SK-N-SH (cell line): ENCODE results near the gene CHRNE. TPM values are rescaled to one million over a fixed set of nuclear protein-coding genes. Genes with fewer than 3 reads are reported as not detected.

ENCODE experiments used
- CTCF ChIA-PET: fragments of 300-600, 350-600 bp; formaldehyde crosslinking; extraction: SDS; loops from one replicate; lab custom pipeline; 2021; lab: Yijun Ruan, JAX
- POLR2A ChIA-PET: fragments of 350-600 bp; sonication (Branson Sonifier 250); formaldehyde crosslinking; extraction: SDS; loops from one replicate; lab custom pipeline; 2020; ENCODE audit warnings: antibody characterized with exemption, inconsistent platforms; lab: Yijun Ruan, JAX
- DNase-seq: peaks from one replicate; pipeline ENCODE4 v3.0.0; 2012
- H2AFZ ChIP-seq: fragments of 200-600 bp; sonication (generic); 2 replicates; pipeline ENCODE4 v1.8.1; 2016; ENCODE audit warnings: antibody characterized with exemption, mild to moderate bottlenecking, low read depth
- H3F3A ChIP-seq: fragments of 200-600 bp; sonication (generic); replicated peaks from 2 replicates; pipeline ENCODE3; 2016; ENCODE audit warnings: antibody characterized with exemption, mild to moderate bottlenecking; ENCODE audit not compliant: insufficient read depth
- H3K27ac ChIP-seq, 2 experiments: fragments of 200-500 bp in 1 of 2; fragments of 200-600 bp in 1 of 2; sonication (Bioruptor generic) in 1 of 2; sonication (generic), shearing (Covaris generic) in 1 of 2; 2 replicates each; pipeline versions ENCODE4 v1.5.1 to v1.6.1; 2014 to 2016; ENCODE audit warnings: low read depth in 2 of 2, inconsistent platforms in 1 of 2, low read length in 1 of 2, mild to moderate bottlenecking in 1 of 2, mixed read lengths in 1 of 2
- H3K27me3 ChIP-seq: fragments of 200-600 bp; sonication (generic), shearing (Covaris generic); 2 replicates; pipeline ENCODE4 v1.6.1; 2016; ENCODE audit warnings: mixed run types; ENCODE audit not compliant: insufficient read depth
- H3K36me3 ChIP-seq, 2 experiments: fragments of 200-500 bp in 1 of 2; fragments of 200-600 bp in 1 of 2; sonication (Bioruptor generic) in 1 of 2; sonication (generic) in 1 of 2; replicated peaks in 1 of 2; 2 replicates each; pipeline versions ENCODE3 to v1.5.1; 2014 to 2016; ENCODE audit warnings: low read length in 1 of 2, mild to moderate bottlenecking in 1 of 2; ENCODE audit not compliant: insufficient read depth in 2 of 2, control insufficient read depth in 1 of 2
- H3K4me1 ChIP-seq, 2 experiments: fragments of 200-500 bp in 1 of 2; fragments of 200-600 bp in 1 of 2; sonication (Bioruptor generic) in 1 of 2; sonication (generic), shearing (Covaris generic) in 1 of 2; 2 replicates each; pipeline versions ENCODE4 v1.5.1 to v1.6.1; 2014 to 2016; ENCODE audit warnings: low read depth in 1 of 2, low read length in 1 of 2, mixed run types in 1 of 2; ENCODE audit not compliant: insufficient read depth in 2 of 2, control insufficient read depth in 1 of 2
- H3K4me2 ChIP-seq: fragments of 200-600 bp; sonication (generic), shearing (Covaris generic); 2 replicates; pipeline ENCODE4 v1.6.1; 2017; ENCODE audit warnings: mixed run types
- H3K4me3 ChIP-seq, 2 experiments: fragments of 200-500 bp in 1 of 2; fragments of 200-600 bp in 1 of 2; sonication (Bioruptor generic) in 1 of 2; sonication (generic), shearing (Covaris generic) in 1 of 2; 2 replicates each; pipeline versions ENCODE4 v1.5.1 to v1.8.1; 2014 to 2016; ENCODE audit warnings: low read depth in 2 of 2, inconsistent platforms in 1 of 2, low read length in 1 of 2, mild to moderate bottlenecking in 1 of 2, mixed read lengths in 1 of 2, moderate library complexity in 1 of 2
- H3K79me2 ChIP-seq: fragments of 200-600 bp; sonication (generic); 2 replicates; pipeline ENCODE4 v1.8.1; 2017; ENCODE audit warnings: mild to moderate bottlenecking; ENCODE audit not compliant: insufficient read depth
- H3K9ac ChIP-seq: fragments of 200-600 bp; sonication (generic); 2 replicates; pipeline ENCODE4 v1.6.1; 2017; ENCODE audit warnings: mixed run types
- H3K9me2 ChIP-seq: fragments of 200-600 bp; sonication (generic); 2 replicates; pipeline ENCODE4 v1.6.1; 2017; ENCODE audit warnings: mixed run types
- H3K9me3 ChIP-seq: fragments of 200-600 bp; sonication (generic); 2 replicates; pipeline ENCODE4 v1.6.1; 2017; ENCODE audit warnings: mixed run types, mild to moderate bottlenecking, moderate library complexity
- H4K20me1 ChIP-seq: fragments of 200-600 bp; sonication (generic); 2 replicates; pipeline ENCODE4 v1.6.1; 2017; ENCODE audit warnings: mild to moderate bottlenecking, mixed run types; ENCODE audit not compliant: insufficient read depth
- NFIC ChIP-seq: IDR thresholded peaks from 2 replicates; pipeline ENCODE4 v1.4.0; 2012; ENCODE audit warnings: borderline replicate concordance
- RAD21 ChIP-seq: IDR thresholded peaks from 2 replicates; pipeline ENCODE4 v1.6.1; 2012; ENCODE audit warnings: mild to moderate bottlenecking, low read length
- SMC3 ChIP-seq: IDR thresholded peaks from 2 replicates; pipeline ENCODE4 v1.6.1; 2012; ENCODE audit warnings: low read depth, low read length, improper control_type of control experiment
- WGBS: methylation state at CpG from one replicate; pipeline ENCODE4 v1.1.6; 2017; ENCODE audit warnings: low lambda C conversion rate; 5-methylcytosine and 5-hydroxymethylcytosine counted together
- polyA plus RNA-seq, 3 experiments: library from polyadenylated mRNA; depleted of rRNA; stranded (reverse); fragments of >200 nt; gene quantifications; 2 replicates each; pipeline ENCODE4 v1.2.3, GENCODE V29; 2012
- TF ChIP-seq, protein P1 (sequence below): IDR thresholded peaks from 2 replicates; pipeline ENCODE4 v1.6.1; 2012; ENCODE audit warnings: mild to moderate bottlenecking, low read depth, low read length, moderate library complexity
- TF ChIP-seq, protein P2 (sequence below): IDR thresholded peaks from 2 replicates; pipeline ENCODE4 v1.4.0; 2012; ENCODE audit warnings: low read depth
- TF ChIP-seq, protein P3 (sequence below): fragments of 200-600 bp; sonication (generic); IDR thresholded peaks from 2 replicates; pipeline ENCODE4 v1.6.1; 2017; ENCODE audit warnings: antibody characterized with exemption, mild to moderate bottlenecking, moderate library complexity

The CHRNE gene
- polyA plus RNA-seq, 1 of the 3 experiments (the other 2 are of a cell fraction) = 0.71 TPM

DNA sequence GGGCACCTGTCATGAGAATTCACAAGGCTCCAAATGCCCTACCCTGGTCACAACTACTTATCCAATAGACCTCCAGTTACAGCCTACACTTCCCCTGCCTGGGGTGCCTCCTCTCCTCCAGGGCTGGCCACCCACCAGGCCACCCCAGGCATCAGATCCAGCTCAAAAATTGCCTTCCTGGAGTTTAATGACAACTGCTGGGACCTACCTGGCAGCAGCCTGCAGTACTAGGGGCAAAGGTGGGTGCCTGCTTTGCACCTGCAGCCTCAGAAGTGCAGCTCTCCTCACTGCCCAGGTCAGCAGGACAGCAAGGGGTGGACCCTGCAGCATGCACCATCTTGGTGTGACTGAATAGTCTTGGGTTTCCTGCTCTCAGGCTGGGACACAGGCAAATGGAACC lies 32.8 kb upstream of the CHRNE start (continued):
- TF ChIP-seq, protein P1, sequence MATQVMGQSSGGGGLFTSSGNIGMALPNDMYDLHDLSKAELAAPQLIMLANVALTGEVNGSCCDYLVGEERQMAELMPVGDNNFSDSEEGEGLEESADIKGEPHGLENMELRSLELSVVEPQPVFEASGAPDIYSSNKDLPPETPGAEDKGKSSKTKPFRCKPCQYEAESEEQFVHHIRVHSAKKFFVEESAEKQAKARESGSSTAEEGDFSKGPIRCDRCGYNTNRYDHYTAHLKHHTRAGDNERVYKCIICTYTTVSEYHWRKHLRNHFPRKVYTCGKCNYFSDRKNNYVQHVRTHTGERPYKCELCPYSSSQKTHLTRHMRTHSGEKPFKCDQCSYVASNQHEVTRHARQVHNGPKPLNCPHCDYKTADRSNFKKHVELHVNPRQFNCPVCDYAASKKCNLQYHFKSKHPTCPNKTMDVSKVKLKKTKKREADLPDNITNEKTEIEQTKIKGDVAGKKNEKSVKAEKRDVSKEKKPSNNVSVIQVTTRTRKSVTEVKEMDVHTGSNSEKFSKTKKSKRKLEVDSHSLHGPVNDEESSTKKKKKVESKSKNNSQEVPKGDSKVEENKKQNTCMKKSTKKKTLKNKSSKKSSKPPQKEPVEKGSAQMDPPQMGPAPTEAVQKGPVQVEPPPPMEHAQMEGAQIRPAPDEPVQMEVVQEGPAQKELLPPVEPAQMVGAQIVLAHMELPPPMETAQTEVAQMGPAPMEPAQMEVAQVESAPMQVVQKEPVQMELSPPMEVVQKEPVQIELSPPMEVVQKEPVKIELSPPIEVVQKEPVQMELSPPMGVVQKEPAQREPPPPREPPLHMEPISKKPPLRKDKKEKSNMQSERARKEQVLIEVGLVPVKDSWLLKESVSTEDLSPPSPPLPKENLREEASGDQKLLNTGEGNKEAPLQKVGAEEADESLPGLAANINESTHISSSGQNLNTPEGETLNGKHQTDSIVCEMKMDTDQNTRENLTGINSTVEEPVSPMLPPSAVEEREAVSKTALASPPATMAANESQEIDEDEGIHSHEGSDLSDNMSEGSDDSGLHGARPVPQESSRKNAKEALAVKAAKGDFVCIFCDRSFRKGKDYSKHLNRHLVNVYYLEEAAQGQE = no peak

DNA sequence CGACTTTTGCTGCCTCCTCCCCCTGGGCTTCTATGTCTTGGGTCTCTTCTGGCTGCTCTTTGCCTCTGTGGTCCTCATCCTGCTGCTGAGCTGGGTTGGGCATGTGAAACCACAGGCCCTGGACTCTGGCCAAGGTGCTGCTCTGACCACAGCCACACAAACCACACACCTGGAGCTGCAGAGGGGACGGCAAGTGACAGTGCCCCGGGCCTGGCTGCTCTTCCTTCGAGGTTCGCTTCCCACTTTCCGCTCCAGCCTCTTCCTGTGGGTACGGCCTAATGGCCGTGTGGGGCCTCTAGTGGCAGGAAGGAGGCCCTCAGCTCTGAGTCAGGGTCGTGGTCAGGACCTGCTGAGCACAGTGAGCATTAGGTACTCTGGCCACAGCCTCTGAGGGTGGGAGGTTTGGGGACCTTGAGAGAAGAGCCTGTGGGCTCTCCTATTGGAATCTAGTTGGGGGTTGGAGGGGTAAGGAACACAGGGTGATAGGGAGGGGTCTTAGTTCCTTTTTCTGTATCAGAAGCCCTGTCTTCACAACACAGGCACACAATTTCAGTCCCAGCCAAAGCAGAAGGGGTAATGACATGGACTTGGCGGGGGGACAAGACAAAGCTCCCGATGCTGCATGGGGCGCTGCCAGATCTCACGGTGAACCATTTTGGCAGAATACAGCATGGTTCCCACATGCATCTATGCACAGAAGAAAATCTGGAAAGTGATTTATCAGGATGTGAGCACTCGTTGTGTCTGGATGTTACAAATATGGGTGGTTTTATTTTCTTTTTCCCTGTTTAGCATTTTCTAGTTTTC lies 31.5 kb upstream of the CHRNE start:
- Histone ChIP-seq H3K27ac (no peak overlapping the region), H3K9ac (0 out of 2 replicates have a peak overlapping the region, but pooled peaks have one; percentile 40), H3K27me3 (no peaks in the 10 kb centered on the region), H3K79me2 (peaks cover 15% of the 10 kb centered on the region; the same call in 1 of the 2 replicates), H3F3A (no peaks in the 10 kb centered on the region), H3K9me2 (no peaks in the 10 kb centered on the region), H3K36me3 (peaks cover 15 to 16% of the 10 kb centered on the region in 2 experiments), H3K9me3 (no peaks in the 10 kb centered on the region), H2AFZ (no peak overlapping the region), H3K4me2 (peak overlapping the region; percentile 59; the same call in 1 of the 2 replicates), H3K4me1 (peaks cover 7 to 22% of the 10 kb centered on the region in 2 experiments; a peak in 2 of 4 replicates), H3K4me3 (no peak overlapping the region), H4K20me1 (no peaks in the 10 kb centered on the region)
- TF ChIP-seq NFIC (0 out of 2 replicates have a peak, but pooled peaks have one; percentile 19), SMC3 (peak; percentile 11; the same call in 1 of the 2 replicates), RAD21 (peak; percentile 25; the same call in 1 of the 2 replicates)
- TF ChIP-seq, protein P2, sequence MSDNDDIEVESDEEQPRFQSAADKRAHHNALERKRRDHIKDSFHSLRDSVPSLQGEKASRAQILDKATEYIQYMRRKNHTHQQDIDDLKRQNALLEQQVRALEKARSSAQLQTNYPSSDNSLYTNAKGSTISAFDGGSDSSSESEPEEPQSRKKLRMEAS = no peak
- TF ChIP-seq, protein P3, sequence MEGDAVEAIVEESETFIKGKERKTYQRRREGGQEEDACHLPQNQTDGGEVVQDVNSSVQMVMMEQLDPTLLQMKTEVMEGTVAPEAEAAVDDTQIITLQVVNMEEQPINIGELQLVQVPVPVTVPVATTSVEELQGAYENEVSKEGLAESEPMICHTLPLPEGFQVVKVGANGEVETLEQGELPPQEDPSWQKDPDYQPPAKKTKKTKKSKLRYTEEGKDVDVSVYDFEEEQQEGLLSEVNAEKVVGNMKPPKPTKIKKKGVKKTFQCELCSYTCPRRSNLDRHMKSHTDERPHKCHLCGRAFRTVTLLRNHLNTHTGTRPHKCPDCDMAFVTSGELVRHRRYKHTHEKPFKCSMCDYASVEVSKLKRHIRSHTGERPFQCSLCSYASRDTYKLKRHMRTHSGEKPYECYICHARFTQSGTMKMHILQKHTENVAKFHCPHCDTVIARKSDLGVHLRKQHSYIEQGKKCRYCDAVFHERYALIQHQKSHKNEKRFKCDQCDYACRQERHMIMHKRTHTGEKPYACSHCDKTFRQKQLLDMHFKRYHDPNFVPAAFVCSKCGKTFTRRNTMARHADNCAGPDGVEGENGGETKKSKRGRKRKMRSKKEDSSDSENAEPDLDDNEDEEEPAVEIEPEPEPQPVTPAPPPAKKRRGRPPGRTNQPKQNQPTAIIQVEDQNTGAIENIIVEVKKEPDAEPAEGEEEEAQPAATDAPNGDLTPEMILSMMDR = peak; percentile 44
- CTCF ChIA-PET = interaction anchor here (0.6 to 2.0 kb wide), 8 partner anchors 11 to 59 kb away, joined by 3 to 10 read pairs (median 4); partner anchors contain the start of gene CHRNE
- DNase-seq = peak; percentile 72
- POLR2A ChIA-PET = interaction anchor here (1.3 kb wide), 1 partner anchor 26 kb away, joined by 5 read pairs; no protein-coding TSS in a partner anchor
- WGBS = 45% methylated on average over 14 of the region's 14 CpGs
